Muscle of arm (tissue), 12 donors: Measurements from ENCODE around the gene RIPOR3. TPM values are rescaled to one million over a fixed set of nuclear protein-coding genes. Genes with fewer than 3 reads are reported as not detected.
"Not testable (repeated sequence)": the region's sequence is repeated elsewhere in the genome, so short reads cannot be mapped to it uniquely, and the experiment has no call there.

Experiments used
- DNase-seq: peaks from one replicate; pipeline ENCODE4 v3.0.0-alpha.2; 2013
- polyA plus RNA-seq, 12 donors: library from polyadenylated mRNA; unstranded; fragments of 120-200 nt; gene quantifications; one replicate each; pipeline ENCODE4 v1.2.1, GENCODE V29; 2013; ENCODE audit not compliant: insufficient read length in 12 of 12

The RIPOR3 gene
- polyA plus RNA-seq, 12 donors = 4.3 to 15.1 (median 7.7) TPM; not detected in 1

DNA sequence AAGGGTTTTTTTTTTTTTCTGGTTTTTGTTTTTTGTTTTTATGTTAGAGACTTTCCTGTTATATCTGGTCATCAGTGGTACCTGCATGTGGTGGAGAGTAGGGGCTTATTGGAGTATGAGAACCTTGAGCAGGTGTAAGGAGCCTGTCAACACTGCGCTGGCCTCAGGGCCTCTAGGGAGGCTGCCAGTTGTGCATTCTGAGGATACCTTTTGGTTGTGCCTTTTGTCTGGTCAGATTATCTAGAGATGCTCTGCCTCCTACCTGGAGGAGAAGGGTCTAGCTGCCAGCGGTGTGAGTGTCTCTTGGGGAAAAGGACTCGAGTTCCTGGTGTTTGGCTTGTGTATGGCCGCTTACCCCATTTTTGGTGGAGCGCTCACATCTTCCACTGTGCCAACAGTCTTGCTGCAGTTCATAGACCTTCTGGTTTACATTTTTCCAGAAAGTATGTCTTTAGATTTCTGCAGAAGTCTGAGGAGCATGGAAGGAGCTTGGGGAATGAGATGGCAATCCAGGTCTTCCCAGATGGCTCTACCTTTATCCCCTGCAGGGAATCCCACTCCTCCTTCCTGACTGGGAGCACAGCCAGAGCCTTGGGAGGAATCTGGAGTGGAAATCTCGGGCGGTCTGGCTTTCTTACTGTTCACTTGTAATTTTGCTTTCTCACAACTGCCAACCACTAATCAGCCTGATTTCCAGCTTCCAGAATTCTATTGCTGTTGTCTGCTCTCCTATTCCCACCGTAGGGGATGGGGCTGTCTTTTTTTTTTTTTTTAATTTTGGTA is 131.3 kb downstream of the RIPOR3 start:
- DNase-seq = no peak

DNA sequence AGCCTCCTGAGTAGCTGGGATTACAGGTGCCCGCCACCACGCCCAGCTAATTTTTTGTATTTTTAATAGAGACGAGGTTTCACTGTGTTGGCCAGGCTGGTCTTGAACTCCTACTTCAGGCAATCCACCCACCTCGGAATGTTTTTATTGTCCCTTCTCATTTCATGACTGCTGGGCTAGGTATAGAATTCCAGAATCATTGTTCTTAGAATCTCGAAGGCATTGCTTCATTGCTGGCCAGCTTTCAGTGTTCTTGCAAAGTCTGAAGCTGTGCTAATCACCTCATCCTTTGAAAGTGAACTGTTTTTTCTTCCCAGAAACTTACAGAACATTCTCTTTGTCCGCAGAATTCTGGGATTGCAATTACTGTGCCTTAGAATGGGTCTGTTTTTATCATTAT is 132.2 kb downstream of the RIPOR3 start:
- no peak for DNase-seq

DNA sequence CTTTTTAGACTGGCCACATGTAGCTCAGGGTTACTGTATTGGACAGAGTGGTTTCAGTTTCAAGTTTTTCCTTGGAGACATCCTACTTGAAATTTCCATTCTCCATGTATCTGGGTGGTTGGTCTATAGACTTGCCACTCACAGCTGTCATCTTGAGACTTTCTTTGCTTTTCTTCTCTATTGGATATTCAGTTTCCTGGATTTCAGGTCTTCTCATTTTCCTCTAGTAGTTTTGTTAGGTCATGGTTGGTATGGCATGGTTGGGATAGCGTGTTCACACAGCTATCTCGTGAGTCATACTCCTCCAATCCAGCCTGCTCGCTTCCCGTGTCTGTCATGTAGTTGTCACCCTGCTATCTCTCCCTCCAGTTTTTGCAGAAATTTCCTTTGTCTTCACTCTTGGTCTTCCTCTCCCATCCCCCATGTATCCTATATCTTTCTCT is 132.8 kb downstream of the RIPOR3 start:
- DNase-seq = no peak

DNA sequence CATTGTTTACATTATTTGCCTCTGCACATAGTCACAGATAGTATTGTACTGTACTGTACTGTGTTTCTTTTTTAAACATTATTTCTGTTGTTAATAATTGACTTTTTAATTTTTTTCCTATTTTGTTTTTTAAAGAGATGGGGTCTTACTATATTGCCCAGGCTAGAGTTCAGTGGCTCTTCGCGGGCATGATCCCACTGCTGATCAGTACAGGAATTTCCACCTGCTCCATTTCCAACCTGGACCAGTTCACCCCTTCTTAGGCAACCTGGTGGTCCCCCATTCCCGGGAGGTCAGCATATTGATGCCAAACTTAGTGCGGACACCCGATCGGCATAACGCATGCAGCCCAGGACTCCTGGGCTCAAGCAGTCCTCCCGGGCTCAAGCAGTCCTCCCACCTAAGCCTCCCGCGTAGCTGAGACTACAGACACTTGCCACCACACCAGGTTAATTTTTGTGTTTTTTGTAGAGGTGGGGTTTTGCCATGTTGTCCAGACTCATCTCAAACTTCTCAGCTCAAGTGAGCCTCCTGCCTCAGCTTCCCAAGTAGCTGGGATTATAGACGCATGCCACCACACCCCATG is 133.7 kb downstream of the RIPOR3 start:
- DNase-seq = no peak

DNA sequence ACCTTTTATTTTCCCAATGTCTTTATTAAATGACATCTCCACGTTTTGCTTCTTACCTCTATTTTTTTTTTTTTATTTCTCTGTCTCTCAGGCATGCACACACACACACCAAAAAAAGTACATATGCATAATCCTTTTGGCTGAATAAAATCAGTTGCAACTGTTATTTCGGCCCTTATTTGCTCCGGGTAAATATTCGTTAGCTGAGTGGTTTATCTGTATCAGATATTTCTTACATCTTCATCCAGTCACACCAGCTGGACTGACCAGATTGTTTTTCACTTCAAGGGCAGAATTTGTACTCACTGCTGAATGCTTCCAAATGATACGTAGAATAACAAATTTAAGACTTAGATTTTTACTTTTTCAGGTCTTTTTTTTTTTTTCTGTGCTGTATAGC is 135.7 kb downstream of the RIPOR3 start:
- no peak for DNase-seq

DNA sequence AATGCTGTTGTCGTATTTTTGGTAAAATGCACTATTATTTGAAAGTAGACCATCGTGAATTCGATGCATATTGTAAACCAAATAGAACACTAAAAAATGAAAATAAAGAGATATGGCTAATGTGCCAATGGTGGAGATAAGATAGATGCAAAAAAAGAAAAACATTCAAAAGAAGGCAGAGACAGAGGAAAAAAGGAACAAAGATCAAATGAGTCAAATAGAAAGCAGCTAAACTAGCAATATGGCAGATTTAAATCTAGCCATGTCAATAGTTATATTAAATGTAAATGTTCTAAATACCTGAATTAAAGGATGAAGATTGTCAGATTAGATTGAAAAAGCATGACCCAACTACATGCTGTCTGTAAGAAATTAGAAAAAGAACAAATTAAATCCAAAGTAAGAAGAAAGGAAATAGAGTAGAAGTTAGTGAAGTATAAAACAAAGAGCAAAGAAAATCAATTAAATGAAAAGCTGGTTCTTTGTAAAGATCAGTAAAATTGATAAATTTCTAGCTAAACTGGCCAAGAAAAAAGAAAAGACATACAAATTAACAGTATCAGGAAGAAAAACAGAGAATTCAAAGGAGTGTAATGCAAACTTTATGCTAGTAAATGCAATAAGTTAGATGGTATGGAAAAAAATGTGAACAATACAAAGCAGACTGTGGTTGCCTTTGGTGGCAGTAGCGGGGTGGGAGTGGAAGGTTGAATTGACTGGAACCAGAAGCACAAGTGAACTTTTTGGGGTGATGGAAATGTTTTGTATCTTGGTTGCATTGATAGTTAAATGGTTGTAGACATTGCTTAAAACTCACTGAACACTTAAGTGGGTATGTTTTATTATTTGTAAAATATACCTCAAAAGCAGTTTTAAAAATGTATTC is 136.4 kb downstream of the RIPOR3 start:
- DNase-seq = no peak

DNA sequence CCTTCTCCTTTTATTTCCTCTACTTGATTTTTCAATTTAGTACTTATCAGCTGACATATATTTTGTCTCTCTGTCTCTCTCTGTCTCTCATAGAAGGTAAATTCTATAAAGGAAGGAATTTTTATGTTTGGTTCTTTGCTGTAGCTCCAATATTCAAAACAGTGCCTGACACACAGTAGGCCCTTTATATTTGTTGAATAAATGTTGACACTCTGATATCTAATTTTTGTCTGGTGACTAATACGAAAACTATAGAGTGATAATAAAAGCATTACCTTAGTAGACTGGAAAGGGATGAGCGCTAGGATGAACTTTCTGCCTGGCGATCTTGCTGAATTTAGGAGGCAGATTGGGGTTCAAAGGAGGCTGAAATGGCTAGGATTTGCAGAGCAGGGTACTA is 138.4 kb downstream of the RIPOR3 start:
- no peak for DNase-seq

DNA sequence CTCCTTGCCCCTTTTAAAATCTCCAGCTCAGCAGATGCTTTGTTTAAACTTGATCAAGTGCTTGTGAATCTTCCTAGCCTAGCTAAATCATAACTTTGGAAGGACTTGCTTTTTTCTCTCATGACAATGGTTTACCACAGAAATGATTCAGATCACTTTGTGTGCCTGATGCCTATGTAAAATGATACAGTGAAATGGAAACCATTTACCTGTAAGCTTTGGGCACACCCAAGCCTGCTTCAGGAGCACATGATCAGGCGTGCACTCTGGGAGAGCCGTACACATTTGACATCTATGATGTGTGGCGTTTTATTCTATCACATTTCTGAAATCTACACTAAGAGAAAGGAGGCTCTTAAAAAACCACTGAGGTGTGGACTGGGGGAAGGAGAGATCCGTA is 140.1 kb downstream of the RIPOR3 start:
- no peak for DNase-seq

DNA sequence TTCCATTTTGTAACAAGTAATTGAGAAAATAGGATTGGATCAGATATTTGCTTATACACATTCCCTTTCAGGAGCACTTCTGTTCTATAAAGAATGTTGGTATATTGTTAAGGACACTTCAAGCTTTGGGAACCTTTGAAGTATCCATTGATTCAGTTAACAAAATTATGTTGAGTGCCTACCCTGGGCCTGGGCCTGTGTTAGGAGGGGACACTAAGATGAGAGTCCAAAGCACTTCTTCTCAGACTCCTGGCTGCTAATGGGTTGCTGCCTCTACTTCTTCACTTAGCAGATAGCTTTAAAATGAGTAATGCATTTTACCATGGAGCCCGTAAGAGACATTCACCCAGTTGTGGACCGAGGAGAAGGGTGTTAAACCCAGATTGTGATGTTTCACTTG is 140.8 kb downstream of the RIPOR3 start:
- DNase-seq = no peak

DNA sequence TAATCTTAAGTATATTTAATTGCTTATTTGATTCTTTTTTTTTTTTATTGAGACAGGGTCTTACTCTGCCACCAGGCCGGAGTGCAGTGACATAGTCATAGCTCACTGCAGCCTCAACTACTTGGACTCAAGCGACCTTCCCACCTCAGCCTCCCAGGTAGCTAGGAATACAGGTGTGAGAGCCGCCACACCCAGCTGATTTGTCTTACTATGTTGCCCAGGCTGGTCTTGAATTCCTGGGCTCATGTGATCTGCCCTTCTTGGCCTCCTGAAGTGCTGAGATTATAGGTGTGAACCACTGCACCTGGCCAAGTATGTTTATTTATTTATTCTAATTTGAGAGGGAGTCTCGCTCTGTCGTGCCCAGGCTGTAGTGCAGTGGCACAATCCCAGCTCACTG is 142.9 kb downstream of the RIPOR3 start:
- DNase-seq = no peak

DNA sequence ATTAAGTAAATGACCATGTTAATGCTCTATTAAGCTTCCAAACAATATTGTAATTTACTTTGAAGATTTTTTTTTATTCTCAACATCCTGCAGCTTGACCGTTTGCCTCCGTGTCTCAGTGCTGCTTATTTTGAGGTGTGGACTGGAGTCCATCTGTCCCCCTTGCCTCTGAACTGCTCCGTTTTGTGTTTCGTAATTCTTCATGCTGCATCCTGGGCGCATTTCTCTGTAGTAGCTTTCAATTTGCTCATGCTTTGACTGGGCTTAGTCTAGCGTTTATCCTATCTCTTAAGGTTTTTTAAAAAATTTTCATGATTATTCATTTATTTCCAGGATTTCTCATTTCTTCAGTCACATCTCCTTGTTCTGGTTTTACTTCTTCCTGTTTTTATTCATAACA is 143.4 kb downstream of the RIPOR3 start:
- no peak for DNase-seq

DNA sequence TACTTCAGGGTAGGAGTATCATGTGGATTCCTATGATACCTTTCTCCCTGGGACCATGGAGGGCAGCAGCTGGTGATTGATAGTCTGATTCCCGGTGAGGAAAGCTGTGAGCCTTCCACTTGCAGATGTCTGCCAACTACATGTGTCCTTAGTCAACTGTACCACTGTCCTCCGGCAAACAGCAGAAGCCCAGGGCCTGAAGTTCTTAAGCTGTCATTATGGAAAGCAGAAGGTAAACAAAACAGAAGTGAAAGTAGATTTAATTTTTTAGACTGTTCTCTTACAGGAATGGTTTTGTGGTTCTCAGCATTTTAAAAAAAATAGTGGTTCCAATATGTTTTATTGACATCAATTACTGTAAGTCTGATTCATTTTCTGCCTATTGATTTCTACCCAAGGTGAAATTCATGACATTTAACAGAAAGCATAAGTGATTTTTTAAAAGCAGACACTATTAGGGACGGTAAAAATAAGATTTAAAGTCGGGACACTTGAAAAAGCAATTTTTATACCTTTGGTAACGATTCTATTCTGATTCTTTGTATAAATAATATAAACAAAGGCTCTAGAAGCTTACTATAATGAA is 144.5 kb downstream of the RIPOR3 start:
- no peak for DNase-seq

DNA sequence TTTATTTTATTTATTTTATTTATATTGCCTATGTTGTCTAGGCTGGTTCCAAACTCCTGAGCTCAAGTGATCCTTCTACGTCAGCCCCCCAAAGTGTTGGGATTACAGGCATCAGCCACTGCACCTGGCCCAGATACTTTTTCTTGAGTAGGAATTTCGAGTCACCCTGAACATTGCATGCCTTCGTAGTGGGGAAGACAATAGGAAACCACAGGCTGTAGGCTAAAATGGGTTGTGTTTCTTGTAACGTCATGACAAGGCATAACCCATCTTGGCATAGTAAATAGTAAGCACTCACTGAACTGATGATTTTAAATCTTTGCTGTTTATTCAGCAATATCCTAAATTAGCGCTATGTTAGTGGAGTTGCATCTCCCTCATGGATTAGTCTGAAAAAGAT is 146.2 kb downstream of the RIPOR3 start:
- no peak for DNase-seq

DNA sequence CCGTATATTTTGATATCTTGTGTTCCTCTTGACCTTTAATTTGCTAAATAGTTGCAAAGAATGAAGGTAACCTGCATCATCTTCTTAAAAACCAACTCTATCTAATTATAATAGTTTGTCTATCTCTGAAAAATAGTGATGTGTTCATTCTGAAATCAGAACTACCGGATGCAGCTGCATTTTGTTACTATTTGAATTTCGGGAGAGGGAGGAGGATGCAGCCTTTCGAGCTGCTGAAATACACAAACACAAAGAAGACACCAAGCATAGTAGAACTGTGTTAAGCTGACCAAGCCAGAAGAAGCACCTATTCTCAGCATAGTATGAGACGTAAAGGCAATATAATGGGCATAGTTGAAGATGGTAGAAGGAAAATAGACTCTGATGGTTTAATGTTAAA is 148.0 kb downstream of the RIPOR3 start:
- DNase-seq = no peak

DNA sequence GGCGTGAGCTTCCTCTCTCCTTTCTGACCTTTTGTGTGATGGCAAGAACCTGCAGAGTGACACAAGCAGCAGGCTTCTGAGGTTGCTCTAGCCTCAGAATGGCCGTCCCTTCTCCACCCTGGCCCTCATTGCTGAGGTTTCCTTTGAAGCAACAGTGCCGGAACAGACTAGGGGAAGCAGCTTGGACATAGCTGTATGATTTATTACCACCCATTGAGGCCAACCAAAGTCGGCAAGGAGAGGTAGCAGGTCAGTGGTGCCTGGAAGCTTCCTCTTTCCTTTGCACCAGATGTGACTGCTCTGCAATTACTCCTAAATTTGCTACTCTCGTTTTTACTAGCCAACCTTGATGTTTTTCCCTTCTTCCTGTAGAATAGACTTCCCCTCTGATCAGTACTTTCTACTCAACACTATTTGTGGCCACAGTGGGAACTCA is 149.7 kb downstream of the RIPOR3 start:
- DNase-seq = no peak

DNA sequence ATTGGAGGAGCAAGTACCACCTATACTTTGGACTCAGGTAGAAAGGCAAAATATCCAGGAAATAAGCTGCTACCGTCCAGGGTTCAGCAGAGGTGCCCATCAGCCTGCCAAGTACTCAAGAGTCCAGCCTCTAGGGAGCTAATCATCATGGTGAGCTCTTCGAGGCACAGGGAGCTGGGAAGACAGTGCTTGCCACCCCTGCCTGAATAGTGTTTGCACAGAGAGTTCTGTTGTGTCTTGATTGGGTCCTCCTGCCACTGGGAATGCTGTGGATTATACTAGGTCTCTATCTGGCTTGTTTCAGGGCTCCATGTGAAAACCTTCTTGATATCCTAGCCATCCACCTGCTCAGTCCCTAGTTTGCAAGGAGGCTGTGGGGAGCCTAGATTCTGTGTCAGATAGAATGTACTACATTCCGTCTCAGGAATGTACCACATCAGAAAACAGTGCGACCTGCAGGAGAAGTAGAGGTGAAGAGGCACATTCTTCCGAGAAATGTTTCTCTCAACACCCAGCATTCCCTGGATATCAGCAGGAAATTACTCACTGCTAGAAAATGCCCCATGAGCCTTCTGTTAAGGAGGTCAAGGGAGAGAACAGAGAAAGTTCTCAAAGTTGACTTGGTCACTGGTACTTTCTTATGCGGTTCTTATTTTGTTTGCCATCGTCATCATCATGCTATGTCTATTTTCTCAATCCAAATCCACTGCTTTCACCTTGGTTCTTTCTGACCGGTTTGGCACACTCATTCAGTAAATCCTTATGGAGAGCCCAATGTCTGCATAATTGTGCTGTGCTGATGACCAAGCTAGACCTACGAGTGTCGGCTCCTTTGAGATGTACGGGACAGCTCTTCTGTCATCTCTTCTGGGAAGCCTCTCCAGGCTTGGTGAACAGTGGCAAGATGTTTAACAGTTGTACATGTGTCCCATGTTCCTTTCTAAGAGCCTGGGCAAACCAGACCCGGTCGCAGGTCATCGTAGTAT is 150.4 kb downstream of the RIPOR3 start:
- no peak for DNase-seq

DNA sequence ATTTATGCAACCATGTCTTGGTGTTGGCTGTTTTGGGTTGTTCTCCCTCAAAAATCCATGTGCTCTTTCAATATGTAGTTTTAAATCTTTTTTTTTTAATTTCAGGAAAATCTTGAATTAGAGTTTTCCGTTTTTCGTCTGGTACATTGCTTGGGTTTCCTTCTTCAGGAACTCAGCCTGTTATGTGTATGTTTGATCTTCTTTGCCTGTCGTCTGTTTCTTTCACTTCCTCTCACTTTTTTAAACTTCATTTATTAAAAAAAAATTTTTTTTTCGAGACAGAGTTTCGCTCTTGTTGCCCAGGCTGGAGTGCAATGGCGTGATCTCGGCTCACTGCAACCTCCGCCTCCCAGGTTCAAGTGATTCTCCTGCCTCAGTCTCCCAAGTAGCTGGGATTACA is 151.5 kb downstream of the RIPOR3 start:
- not testable (repeated sequence) for DNase-seq

DNA sequence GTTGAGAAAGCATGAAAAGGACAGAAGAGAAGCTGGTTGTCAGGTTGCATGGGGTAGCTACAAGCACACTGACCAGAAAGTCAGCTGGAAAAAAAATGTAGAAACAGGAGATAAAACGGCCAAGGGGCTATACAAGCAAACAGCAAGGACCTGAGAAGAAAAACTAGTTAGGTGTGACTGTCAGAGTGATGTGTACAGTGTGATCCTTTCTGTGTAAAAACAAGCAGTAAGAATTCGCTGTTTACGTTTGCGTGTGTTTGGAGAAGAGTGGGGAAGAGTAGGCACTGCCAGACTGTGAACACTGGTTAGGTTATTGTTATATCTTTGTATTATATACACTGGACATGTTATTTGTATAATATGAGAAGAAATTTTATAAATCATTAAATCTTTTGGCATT is 153.1 kb downstream of the RIPOR3 start:
- no peak for DNase-seq

DNA sequence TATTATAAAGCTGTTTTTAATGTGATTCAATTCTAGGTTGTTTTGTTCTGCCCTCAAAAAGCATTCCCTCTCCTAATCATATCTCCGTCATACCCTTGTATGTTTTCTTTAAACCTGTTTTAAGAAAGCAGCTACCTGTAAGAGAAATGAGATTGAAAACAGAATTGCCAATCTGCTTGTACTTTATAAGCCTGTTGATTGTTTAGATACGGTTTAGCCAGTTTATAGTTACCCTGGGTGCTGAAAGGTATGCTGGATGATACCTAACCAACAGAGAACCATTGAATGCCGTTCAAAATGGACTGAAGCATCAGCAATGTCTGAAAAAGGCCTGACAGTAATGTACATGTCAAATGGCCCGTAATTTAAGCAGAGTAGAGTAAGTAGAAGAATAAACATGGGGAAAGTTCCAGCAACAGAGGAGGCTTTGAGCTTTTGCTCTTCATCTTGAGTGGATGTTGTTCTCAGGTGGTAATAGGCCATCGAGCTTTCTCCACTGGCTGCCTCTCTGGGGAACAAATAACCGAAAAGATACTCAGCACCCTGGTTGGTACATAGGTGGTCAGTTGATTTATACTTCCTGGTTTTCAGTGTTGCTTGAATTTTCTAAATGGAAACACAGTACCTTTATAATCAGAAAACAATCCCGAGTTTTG is 153.7 kb downstream of the RIPOR3 start:
- no peak for DNase-seq

DNA sequence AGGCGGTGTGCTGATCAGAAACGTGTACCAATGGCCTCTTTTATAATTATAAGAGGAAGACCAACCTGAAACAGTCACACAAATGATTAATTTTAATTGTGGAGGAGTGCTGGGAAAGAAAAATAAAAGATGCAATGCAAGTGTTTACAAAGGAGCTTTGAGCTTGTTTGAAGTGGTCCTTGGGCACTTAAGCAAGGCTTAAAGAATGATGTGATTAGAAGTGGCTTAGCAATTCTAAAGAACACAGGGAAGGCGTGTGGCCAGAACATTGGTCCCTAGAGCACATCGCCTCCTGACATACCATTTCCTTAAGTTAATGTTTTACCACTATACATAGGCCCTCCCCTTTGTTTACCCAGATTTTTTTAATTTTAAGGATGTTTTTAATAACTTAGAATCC is 155.0 kb downstream of the RIPOR3 start:
- no peak for DNase-seq
